ENCODE data around the gene ANKRD66.
"Not testable (repeated sequence)": the region's sequence is repeated elsewhere in the genome, so short reads cannot be mapped to it uniquely, and the experiment has no call there.

ANKRD66 gene

DNA sequence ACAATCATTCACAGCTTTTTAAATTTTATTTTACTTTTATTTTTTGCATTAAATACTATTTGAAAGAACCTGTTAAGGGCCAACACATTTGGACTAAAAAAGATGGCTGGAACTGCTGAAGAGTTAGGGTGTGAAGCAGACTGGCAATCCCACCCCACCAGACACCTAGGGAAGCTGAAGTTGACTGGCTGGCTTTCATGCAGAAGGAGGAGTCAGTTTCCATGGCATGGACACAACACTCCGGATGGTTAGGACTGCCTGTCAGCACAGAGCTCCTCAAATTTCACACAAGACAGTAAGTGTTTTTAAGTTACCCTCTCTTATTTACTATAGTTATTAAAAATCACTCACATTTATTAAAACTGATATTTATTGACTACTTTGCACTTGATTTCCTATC lies at the start of gene ANKRD66:
TSS of gene ANKRD66 (plus strand) at position 238 of the 400 bp plus-strand sequence. CDS start 5,016 bp downstream, outside the sequence.
- DNase-seq = no peak

DNA sequence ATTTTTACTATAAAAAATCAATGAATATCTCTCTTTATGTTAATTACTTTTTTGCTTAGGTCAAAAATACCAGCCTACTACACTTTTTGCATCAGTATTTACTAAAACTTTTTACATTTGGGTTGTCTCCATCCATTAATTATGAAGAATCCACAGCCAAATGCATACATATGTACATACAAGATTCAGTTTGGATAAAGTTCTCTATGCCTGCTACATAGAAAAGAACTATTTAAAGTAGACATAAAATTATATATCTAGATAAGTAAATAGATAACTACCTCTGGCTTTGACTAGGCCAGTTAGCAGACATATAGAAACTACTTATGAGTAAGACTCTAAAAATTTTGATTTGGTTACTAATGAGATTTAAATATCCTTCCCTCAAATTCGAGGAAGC lies 46.8 kb upstream of the ANKRD66 start:
- DNase-seq = no peak

- DNase-seq = peak; percentile 1
These were observed 42.2 kb upstream of the ANKRD66 start for GRCh38 chr6:46704562-46704961.

DNA sequence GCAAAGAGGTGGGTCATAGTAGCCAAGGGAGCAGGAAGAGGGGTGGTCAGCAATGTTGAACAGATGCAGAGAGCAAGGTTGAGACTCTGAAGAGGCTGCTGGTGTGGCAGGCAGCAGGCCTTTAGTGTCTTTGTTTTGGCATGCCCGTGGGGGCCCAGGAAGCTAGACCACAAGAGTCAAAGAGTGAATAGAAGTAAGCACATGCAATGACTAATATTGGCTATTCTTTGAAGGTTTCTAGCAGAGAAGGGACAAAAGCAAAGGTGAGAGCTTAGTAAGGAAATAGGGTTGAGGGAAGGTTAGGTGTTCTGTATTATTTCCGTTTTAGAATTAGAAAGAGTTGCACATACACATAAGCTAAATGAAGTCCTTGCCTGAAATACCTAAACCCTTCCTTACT lies 40.3 kb upstream of the ANKRD66 start:
- DNase-seq = no peak

- no peak for DNase-seq
These were observed 35.2 kb upstream of the ANKRD66 start for GRCh38 chr6:46711491-46711890.

- no peak for DNase-seq
These were observed 31.6 kb upstream of the ANKRD66 start for GRCh38 chr6:46715141-46715540.

DNA sequence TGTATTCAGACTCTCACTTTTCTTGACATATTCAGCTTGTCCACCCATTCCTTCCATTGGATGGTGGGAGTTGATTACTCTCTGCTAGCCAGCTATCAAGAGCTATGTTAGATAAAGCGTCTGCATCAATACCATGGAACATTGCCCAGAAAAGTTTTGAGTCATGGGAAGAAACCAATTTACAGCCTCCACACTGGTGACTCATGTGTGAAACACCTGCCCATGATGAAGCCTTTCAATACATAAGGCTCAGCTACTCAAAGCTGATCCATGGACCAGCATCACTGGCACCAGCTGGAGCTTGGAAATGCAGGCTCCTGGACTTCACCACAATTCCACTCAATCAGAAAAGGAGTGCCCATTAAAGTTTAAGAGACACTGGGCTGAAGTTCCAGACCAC lies 27.6 kb upstream of the ANKRD66 start:
- DNase-seq = no peak

- no peak for DNase-seq
These were observed 26.3 kb upstream of the ANKRD66 start for GRCh38 chr6:46720401-46720800.

GRCh38 chr6:46729787-46730326 lies 16.9 kb upstream of the ANKRD66 start:
- DNase-seq = no peak

DNA sequence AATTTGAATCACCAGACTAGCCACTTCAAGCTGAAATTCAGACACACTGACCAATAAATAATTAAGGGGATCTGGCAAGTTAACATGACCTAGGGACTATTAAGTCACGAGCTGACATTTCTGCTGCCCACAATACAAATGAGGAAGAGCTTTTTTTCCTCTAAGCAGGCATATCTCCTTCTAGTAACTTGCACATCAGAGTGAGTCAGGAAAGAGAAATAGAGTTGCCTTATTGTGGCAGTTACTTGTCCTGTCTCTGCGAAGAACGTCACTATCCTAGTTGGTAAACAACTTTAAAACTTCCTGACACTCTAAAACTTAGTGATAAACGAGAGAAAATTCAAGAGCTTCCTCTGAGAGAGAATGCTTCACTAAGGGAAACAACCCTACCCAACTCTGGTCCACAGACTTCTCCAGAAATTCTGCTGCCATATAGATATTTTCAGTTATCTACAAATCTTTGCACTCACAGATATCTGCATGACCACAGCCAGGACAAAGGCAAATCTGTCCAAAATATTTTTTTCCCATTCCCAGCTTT lies 15.7 kb upstream of the ANKRD66 start:
- no peak for DNase-seq

DNA sequence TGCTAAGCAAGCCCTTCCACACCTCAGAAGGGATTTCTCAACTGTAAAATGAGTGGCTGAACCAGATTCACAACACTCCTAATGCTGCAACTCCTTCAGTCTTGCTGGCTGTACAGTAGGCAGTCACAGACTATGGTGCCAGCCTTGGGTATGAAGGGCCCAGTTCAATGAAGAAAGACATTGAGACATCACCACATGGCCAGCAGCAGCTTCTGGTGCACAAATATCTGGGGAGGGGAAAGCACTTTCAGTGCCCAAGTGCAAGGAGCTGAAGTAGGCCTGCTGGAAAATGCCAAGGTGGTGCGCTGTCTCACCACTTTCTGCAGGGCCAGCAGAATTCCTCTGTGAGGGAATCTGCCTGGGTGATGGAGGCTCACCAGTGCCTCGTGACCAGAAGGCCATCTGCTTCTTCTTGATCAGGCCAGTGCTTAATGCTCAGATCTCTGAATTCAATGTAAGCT lies 13.4 kb upstream of the ANKRD66 start:
- no peak for DNase-seq

- no peak for DNase-seq
These were observed 11.6 kb upstream of the ANKRD66 start, which contains the start of gene PLA2G7 for GRCh38 chr6:46734867-46735719. Gene PLA2G7, minus strand, starts transcription at chr6:46735375. Its CDS starts 12,484 bp downstream, at chr6:46722891.

- DNase-seq = no peak
These were observed 11.1 kb upstream of the ANKRD66 start for GRCh38 chr6:46735720-46736031.

GRCh38 chr6:46736906-46737305 lies 9.8 kb upstream of the ANKRD66 start:
- no peak for DNase-seq

DNA sequence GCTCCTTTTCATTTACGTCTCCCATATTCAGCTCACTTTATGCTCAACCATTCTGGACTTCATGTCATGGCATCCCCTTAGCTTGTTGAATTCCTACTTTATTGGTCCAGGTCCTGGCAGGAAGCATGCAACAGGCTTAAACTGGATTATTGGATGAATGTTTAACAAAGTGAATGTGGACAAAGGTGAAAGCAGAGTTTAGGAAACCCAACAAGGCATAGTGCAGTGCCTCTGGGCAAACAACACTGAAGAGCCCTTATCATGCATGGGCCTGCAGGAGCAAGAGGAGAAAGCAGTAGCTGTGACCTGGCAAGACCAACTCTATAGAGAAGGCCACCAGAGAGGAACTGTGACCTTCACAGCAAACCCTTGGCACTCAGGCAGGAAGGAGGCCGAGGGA lies 5.3 kb upstream of the ANKRD66 start:
- no peak for DNase-seq

GRCh38 chr6:46741910-46742309 lies 4.8 kb upstream of the ANKRD66 start:
- no peak for DNase-seq

DNA sequence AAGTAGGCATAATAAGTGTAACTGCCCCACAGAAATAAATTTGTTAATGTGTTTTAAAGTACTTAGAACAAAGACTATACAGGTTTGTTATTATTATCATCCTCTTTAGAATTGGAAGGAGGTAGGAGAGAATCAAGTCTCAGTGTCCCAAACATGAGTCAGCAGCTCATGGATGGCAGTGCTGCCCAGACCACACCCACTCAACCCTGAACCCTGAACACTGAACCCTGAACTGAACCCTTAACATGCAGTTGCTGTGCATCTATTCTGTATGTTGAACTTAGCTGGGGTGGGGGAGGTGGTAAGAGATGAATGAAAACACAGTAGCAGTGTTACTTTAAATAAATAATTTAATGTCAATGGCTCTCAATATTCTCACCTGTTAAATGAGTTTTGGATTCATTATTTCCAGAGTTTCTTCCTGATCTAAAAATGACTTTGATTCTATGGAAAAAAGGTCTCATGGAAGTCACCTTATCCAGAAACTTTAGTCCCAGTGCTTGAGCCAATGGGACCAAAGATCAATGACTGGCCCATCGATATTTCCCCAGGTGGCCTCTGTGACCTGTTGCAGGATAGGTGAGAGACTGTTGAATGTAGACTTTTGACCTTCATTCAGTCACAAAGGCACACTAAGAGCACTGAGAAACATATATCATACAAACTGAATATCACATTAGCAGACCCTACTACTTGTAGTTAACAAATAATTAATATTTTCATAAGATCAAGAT lies 3.1 kb upstream of the ANKRD66 start:
- DNase-seq = no peak

DNA sequence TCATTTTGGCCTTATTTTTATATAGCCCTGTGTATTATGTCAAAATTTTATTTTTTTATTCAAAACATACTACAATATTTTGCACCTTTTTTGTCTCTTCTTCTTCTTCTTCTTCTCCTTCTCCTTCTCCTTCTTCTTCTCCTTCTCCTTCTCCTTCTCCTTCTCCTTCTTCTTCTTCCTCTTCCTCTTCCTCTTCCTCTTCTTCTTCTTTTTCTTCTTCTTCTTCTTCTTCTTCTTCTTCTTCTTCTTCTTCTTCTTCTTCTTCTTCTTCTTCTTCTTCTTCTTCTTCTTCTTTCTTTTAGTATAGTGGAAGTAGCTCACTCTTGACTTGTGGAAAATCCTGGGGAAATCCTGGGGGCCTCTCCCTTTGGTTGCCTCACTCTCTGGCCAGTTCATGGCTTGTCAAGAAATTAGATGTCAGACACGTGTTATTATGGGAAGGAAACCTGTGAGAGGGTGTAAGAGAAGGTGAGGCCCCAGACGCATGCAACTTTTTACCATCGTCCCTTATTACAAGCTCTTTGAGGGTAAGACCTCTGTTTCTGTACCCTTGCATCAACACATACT lies 2.5 kb upstream of the ANKRD66 start:
- not testable (repeated sequence) for DNase-seq

DNA sequence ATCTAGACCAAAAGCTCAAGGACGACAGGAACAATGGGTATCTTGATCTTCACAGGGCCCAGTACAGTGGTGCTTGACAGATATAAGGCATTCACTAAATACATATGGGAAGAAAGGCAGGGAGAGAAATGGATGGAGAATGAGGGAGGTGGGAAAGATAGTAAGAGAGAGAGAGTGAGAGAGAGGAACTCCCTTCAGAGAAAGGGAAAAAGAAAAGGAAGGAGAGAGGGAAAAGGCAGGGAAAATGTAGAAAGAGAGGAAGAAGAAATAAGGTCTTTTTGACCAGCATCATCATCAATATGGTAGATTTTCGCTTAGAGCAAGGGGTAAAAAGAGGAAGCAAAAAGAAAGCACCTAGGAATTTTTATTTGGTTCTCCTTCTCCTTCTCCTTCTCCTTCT lies 760 bp upstream of the ANKRD66 start:
- no peak for DNase-seq

DNA sequence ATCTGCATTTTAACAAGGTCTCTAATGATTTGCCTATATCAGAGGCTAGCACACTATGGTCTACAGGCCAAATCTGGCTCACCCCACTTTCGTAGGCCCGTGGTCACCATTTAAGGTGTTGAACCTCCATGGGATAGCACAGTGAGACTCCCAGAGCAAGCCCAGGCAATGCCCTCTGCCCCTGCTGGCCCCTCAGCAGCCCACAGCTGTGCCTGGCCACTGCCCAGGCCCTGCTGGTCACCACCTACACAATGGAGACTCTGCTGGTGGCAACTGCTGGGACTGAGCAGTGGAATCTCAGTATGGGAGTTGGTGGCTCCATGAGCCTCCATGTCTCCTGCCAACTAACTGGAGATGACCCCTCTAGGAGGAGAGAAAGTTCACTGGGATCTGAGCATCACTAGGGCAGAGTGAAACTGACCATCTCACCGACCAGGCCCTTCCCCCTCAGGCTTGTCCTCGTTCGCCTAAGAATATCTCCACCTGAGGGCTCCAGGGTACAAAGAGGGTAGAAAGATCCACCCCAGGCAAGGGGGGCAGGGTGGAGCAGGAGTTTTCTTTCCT lies 2.3 kb downstream of the ANKRD66 start:
- no peak for DNase-seq

- no peak for DNase-seq
These were observed 3.0 kb downstream of the ANKRD66 start for GRCh38 chr6:46749731-46750130.

- DNase-seq = no peak
These were observed 4.9 kb downstream of the ANKRD66 start for GRCh38 chr6:46751658-46752057.

GRCh38 chr6:46755865-46756264 lies 9.1 kb downstream of the ANKRD66 start:
- no peak for DNase-seq

All from CD4-positive, alpha-beta T cell treated with Interleukin-21 for 1 hour (primary cell).